ENCODE data around the gene SCGB1C1. TPM values are rescaled to one million over a fixed set of nuclear protein-coding genes. Genes with fewer than 3 reads are reported as not detected.
A peak's percentile ranks its signal among the peaks of the same experiment; 100 is the strongest.

Gene SCGB1C1
- total and polyA plus RNA-seq, 9 of the 15 experiments (the other 6 are each of a cell fraction or from before 2014, with no cell fraction given), result not detected

DNA sequence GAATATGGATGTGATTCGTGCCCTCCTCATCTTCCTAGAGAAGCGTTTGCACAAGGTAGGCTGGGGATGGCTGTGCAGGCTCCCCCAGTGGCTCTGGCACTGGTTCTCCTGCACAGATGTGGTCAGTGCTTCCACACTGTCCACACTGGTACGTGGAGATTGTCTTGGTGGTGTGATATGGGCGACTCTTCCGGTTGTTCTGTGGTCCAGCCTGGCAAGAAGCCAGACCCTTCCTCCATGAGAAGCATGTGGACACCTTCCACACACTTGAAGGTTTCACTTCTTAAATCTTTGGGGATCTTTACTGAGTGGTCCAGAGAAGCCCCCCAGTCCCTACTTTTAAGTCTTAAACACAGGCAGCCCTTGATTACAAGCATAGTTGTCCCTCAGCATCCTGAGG is 18.4 kb downstream of the SCGB1C1 start:
- no peak overlapping the region for H3K4me3 ChIP-seq
- DNase-seq (ENCODE audit: extremely low read depth in 1 of 4, low spot score in 3 of 4), result no peak
- in situ Hi-C loops (cut with MboI), result loop anchor here (10.0 kb wide), 1 partner anchor 154 kb away; the partner anchor contains the start of gene B4GALNT4
- H2AFZ ChIP-seq (ENCODE audit: low read depth, low read length), result no peak overlapping the region
- peak; percentile 58 for TF ChIP-seq NFIC (IDR thresholded peaks at IDR 0.05)
- no peak for TF ChIP-seq SMAD4 (CRISPR knock-in tag; conservative IDR thresholded peaks at IDR 0.05)
- intact Hi-C loops (cut with micrococcal nuclease), result no loop called here
- peaks cover 75% of the 10 kb centered on the region for H3K36me3 ChIP-seq (ENCODE audit: control insufficient read depth, insufficient read depth, low read length)
- ChIA-PET POLR2A (interaction anchor here (1.3 to 1.5 kb wide), 2 partner anchors 17 to 19 kb away, joined by 3 to 5 read pairs; no protein-coding TSS in a partner anchor), CTCF (ENCODE audit: low intra/inter-chr PET ratio) (no interaction called here)
- no peak for FAIRE-seq
- peaks cover 46% of the 10 kb centered on the region for H3K79me2 ChIP-seq (ENCODE audit: control insufficient read depth, insufficient read depth, low read length)
- peaks cover 24% of the 10 kb centered on the region; the same call in 1 of the 2 replicates for H4K20me1 ChIP-seq (replicated peaks; ENCODE audit: control insufficient read depth, insufficient read depth, low read length)
- no TSS peak for BruUV-seq (replicated peaks)
- 69% methylated on average over 5 of the region's 5 CpGs for WGBS (ENCODE audit: insufficient coverage, low coverage, missing lambda C conversion rate)
- H3K9me1 ChIP-seq (ENCODE audit: control insufficient read depth, insufficient read depth, low read length), result peaks cover 10% of the 10 kb centered on the region
- H3K4me2 ChIP-seq (ENCODE audit: insufficient read depth, low read length), result no peak overlapping the region
- no peak overlapping the region; the same call in 2 of the 3 replicates for H3K27ac ChIP-seq (ENCODE audit: extremely low read depth, low read depth, low read length)
- peaks cover 15 to 39% of the 10 kb centered on the region in 2 experiments; a peak in 4 of 5 replicates for H3K4me1 ChIP-seq (replicated peaks in 1 of 2; ENCODE audit: control insufficient read depth in 2 of 2, insufficient read depth in 2 of 2, low read length in 2 of 2)
- no peaks in the 10 kb centered on the region; a peak in 1 of 5 replicates for H3K27me3 ChIP-seq (ENCODE audit: control insufficient read depth in 2 of 2, insufficient read depth in 2 of 2, low read length in 2 of 2)
- H3K9me3 ChIP-seq (replicated peaks; ENCODE audit: control insufficient read depth, insufficient read depth, low read depth, low read length), result no peaks in the 10 kb centered on the region
- H3K9ac ChIP-seq (ENCODE audit: insufficient read depth in 1 of 2, low read depth in 2 of 2, low read length in 2 of 2), result peak overlapping the region; percentile 12 to 70; a peak in 3 of 4 replicates
- ATAC-seq, result no peak

- Histone ChIP-seq H3K9ac (ENCODE audit: insufficient read depth in 1 of 2, low read depth in 2 of 2, low read length in 2 of 2) (0 out of 4 replicates have a peak overlapping the region, but pooled peaks of 1 of the 2 experiments have one; percentile 46), H3K27me3 (ENCODE audit: control insufficient read depth in 2 of 2, insufficient read depth in 2 of 2, low read length in 2 of 2) (no peaks in the 10 kb centered on the region; a peak in 1 of 5 replicates), H3K4me1 (replicated peaks in 1 of 2; ENCODE audit: control insufficient read depth in 2 of 2, insufficient read depth in 2 of 2, low read length in 2 of 2) (peaks cover 18 to 36% of the 10 kb centered on the region in 2 experiments; a peak in 4 of 5 replicates), H3K9me3 (replicated peaks; ENCODE audit: control insufficient read depth, insufficient read depth, low read depth, low read length) (no peaks in the 10 kb centered on the region), H3K9me1 (ENCODE audit: control insufficient read depth, insufficient read depth, low read length) (peaks cover 10% of the 10 kb centered on the region), H3K4me2 (ENCODE audit: insufficient read depth, low read length) (no peak overlapping the region), H3K27ac (ENCODE audit: extremely low read depth, low read depth, low read length) (no peak overlapping the region), H2AFZ (ENCODE audit: low read depth, low read length) (no peak overlapping the region), H3K36me3 (ENCODE audit: control insufficient read depth, insufficient read depth, low read length) (peaks cover 74% of the 10 kb centered on the region), H3K79me2 (ENCODE audit: control insufficient read depth, insufficient read depth, low read length) (peaks cover 41% of the 10 kb centered on the region), H4K20me1 (replicated peaks; ENCODE audit: control insufficient read depth, insufficient read depth, low read length) (peaks cover 19% of the 10 kb centered on the region; the same call in 1 of the 2 replicates), H3K4me3 (no peak overlapping the region)
- TF ChIP-seq IRF2 (CRISPR knock-in tag; IDR thresholded peaks at IDR 0.05) (no peak), ZBTB17 (CRISPR knock-in tag; IDR thresholded peaks at IDR 0.05) (no peak), GABPA (tag; conservative IDR thresholded peaks at IDR 0.05; ENCODE audit: low read depth) (no peak), SNAPC5 (CRISPR knock-in tag; IDR thresholded peaks at IDR 0.05) (no peak), SLC30A9 (CRISPR knock-in tag; IDR thresholded peaks at IDR 0.05) (no peak), EP300 (IDR thresholded peaks at IDR 0.05; ENCODE audit: low read length) (no peak), NR2F6 (CRISPR knock-in tag; IDR thresholded peaks at IDR 0.05) (no peak), PHF21A (IDR thresholded peaks at IDR 0.05; ENCODE audit: borderline replicate concordance, low read depth) (no peak)
- POLR2A ChIA-PET, result interaction anchor here (0.7 to 1.6 kb wide), 4 partner anchors 9 to 23 kb away, joined by 3 to 6 read pairs (median 4); no protein-coding TSS in a partner anchor
- in situ Hi-C loops (cut with MboI) (loop anchor here (10.0 kb wide), 1 partner anchor 153 kb away; the partner anchor contains the start of gene B4GALNT4), intact Hi-C loops (cut with micrococcal nuclease) (no loop called here)
- ATAC-seq (no peak), DNase-seq (ENCODE audit: extremely low read depth in 1 of 4, low spot score in 3 of 4) (no peak), FAIRE-seq (no peak)
- 98% methylated on average over 9 of the region's 9 CpGs for WGBS (ENCODE audit: insufficient coverage, low coverage, missing lambda C conversion rate)
- BruUV-seq (replicated peaks), result no TSS peak
- CTCF ChIA-PET (ENCODE audit: low intra/inter-chr PET ratio), result no interaction called here
These were observed 18.9 kb downstream of the SCGB1C1 start for GRCh38 chr11:211741-212140.

Measured in K562 (cell line).